ENCODE results near the gene MUC2.
A peak's percentile ranks its signal among the peaks of the same experiment; 100 is the strongest.
"Not testable (repeated sequence)": the region's sequence is repeated elsewhere in the genome, so short reads cannot be mapped to it uniquely, and the experiment has no call there.

MUC2 gene

GRCh38 chr11:1109101-1109917 lies 34.6 kb downstream of the MUC2 start:
- DNase-seq = no peak

DNA sequence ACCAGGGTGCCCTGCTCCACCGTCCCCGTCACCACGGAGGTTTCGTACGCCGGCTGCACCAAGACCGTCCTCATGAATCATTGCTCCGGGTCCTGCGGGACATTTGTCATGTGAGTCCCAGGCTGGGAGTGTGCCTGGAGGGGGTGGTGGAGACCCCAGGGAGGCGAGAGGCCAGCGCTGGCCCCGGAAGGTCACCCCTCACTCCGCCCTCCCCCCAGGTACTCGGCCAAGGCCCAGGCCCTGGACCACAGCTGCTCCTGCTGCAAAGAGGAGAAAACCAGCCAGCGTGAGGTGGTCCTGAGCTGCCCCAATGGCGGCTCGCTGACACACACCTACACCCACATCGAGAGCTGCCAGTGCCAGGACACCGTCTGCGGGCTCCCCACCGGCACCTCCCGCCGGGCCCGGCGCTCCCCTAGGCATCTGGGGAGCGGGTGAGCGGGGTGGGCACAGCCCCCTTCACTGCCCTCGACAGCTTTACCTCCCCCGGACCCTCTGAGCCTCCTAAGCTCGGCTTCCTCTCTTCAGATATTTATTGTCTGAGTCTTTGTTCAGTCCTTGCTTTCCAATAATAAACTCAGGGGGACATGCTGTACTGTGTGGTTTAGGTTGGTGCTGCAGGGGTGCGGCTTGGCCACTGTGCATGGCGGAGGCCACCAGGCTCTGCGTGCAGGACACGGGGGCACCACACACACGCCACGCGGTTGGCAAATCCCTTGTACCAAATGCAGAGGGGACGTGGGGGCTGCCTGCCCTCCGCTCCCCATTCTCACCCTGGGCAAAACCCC lies 35.4 kb downstream of the MUC2 start:
- DNase-seq = no peak

GRCh38 chr11:1111545-1112212 lies 37.0 kb downstream of the MUC2 start:
- no peak for DNase-seq

GRCh38 chr11:1112351-1113191 lies 37.9 kb downstream of the MUC2 start:
- no peak for DNase-seq

DNA sequence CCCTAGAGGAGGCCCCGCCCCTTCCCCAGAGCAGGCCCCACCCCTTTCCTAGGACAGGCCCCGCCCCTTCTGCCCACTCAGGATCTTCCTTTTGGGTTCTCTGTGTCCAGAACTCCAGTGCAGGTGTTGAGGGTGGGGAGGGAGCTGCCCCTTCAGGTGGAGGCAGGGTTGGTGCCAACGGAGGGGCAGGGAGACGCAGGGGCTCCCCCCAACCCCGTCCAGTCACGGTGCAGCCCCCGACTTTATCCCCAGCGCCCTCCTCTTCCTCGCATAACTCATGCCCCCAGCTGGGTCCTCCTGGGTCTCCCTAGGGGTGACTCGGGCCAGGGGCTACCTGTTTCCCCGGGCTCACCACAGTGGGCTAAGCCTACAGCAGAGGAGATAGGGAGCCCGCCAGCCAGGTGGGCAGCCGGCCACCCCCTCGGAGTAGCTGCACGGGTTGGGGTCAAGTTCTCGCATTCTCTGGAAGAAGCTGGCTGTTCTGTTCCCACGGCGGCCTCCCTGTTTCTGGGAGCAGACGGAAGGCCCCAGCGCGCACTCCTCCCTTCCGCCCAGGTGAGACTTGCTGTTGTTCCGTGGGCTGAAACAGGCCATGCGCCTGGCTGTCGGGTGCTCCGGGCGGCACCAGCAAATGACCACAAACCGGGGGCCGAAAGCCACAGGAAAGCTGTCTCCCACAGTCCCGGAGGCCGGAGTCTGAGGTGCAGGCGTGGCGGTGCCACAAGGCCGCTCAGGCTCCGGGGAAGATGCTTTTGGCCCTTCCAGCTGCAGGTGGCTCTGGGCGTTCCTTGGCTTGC lies 38.9 kb downstream of the MUC2 start:
- DNase-seq = no peak

GRCh38 chr11:1115292-1115691 lies 40.6 kb downstream of the MUC2 start:
- DNase-seq = not testable (repeated sequence)

- DNase-seq = no peak
Observed at GRCh38 chr11:1116104-1116503, 41.4 kb downstream of the MUC2 start.

GRCh38 chr11:1116666-1117390 lies 42.2 kb downstream of the MUC2 start:
- DNase-seq = no peak

DNA sequence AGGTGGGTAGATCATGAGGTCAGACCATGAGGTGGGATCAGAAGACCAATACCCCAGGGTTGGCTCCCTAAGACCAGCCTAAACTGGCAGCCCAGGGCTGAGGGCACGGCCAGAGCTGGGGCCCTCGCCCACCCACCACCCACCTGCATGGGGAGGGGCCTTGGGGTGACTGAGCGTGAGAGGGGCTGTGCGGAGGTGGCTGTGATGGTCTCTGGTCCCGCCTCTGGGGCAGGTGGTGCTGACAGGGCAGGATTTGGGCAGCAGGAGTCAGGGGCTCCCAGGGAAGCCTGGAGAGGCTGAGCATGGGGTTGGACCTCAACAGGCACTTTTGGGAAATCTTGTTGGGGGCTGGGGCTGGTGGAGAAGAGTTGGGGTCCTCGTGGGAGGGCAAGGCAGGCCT lies 43.3 kb downstream of the MUC2 start:
- DNase-seq = no peak

GRCh38 chr11:1118755-1119603 lies 44.3 kb downstream of the MUC2 start:
- DNase-seq = no peak

DNA sequence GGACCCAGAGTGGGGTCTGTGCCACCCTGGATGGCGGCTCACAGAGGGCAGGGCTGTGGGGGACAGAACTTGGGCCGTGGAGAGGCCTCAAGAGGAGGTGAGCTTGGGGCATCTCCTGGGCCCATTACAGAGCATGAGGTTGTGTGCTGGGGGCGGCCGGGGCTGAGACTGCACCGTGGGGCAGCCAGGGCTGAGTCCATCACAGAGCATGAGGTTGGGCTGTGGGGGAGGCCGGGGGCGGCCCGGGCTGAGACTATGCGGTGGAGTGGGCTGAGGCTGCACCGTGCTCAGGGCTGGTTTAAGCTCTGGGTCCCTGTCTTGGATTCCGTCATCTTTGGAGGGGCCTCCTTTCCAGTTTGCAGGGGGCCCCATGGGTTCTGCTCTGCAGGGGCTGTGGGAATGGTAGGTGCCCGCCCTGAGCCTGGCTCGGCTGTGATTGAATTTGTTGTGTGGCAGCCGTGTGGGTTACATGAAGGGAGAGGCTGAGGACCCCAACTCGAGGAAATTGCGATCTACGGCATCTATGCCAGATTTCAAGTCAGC lies 45.0 kb downstream of the MUC2 start:
- no peak for DNase-seq

DNA sequence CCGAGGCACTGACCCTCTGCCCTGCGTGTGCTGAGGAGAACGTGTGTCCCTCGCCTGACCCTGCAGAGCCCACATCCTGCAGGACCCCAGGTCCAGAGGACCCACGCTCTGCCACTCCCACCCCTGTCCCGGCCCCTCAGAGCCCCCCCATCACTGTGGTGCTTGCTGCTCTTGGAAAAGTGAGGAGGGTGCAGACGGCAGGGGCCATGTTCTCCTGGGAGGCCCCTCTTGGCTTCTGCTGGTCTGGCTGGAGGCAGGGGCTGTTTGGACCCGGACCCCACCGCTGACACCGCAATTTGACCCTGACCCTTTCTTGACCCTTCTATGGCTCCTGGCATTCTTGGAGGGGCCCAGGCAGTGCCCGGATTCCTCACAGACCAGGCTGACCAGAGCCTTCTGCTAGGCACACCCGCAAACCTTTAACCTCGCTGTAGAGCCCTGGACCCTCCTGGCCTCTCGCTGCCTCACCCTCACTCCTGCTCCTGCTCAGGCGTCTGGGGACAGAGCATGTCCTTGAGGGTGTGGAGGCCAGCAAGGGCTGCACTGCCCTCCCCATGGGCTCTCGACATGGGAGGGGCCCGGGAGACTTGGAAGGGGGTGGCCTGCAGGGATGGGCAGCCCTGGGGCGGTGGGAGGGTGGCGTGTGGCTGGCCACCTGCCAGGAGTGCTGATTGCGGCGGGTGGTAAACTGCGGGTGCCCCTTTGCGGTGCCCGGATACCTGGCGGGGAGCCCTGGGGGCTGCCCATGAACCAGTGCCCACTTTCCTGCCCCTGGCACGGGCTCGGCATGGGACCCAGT lies 46.1 kb downstream of the MUC2 start:
- DNase-seq = no peak

DNA sequence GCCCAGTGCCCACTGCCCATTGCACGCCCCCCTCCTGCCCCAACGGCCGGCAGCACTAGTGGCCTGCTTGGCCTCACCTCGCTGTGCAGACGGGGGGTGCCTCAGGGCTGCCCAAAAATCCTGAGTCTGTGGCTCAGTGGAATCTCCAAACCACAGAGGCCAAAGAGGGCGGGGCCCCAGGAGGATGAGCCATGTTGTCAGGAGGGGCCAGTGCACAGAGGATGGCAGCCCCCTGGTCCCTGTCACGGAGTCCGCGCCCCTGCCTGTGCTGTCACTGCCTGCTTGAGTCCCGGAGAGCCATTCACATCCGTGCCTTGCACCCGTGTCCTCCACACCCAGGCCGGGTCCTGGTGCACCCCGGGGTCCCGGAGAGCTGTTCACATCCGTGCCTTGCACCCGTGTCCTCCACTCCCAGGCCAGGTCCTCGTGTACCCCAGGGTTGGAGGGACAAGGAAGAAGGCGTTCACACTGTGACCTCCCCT lies 46.7 kb downstream of the MUC2 start:
- DNase-seq = no peak

DNA sequence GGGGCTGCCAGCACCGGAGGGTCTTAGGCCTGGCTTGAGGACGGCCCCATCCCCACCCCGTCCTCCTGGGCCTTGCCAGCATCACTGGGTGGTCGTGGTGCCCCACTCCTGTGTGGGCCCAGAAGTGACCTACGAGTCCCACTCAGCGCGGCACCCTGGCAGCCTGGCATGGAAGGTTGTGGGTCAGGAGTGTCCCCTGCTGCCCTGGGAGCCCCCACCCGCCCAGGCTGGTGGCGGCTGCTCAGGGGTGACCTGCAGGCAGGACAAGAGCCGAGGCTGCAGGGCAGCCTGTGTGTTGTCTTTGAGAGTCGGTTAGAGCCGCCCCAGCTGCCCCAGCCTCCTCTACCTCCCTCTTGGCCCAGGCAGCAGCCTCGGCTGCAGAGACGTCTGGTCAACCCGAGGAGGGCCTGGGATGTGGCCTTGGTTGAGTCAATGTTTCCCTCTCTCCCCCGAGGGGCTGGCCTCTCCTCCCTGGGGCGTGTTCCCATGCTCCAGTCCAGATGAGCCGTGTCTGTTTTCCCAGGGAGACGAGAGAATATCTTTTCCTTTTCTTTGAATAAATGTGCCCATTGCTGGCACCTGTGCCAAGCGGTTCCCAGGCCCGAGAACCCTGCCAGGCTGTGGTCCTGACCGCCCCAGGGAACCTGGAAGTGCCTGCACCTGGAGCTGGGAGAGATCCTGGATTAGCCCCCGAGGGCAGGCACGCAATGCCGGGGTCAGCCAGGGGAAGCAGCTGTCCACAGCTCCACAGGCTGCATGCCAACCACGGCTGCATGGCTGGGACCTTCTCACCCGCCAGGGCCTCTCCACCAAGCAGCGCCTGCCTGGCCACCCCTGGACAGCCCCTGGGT lies 47.4 kb downstream of the MUC2 start:
- DNase-seq = no peak

DNA sequence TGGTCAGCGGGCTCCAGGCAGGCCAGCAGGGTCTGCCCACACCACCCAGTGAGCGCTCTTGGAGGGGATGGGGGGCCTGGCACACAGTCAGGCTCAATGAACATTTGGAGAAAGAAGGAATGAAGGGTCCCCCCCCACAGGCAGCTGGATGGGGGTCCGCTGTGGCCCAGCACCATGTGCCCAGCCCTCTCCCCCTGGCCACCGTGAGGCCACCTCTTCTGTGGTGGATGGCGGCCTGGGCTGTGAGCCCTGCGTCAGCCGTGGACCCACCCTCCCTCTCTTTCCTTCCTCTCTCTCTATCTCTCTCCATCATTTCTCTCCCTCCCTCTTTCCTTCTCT lies 48.0 kb downstream of the MUC2 start:
- no peak for DNase-seq

GRCh38 chr11:1123970-1124369 lies 49.3 kb downstream of the MUC2 start:
- DNase-seq = peak; percentile 13
